Spleen (tissue), 11 donors: Measurements from ENCODE around the gene LACRT. TPM values are rescaled to one million over a fixed set of nuclear protein-coding genes. Genes with fewer than 3 reads are reported as not detected.

Experiments used
- DNase-seq: peaks from one replicate; pipeline ENCODE4 v3.0.0-alpha.2; 2020
- H3K27ac ChIP-seq, 8 donors: fragments of 200-600 bp; sonication (generic) in 7 of 8; 1 replicate in 4 of 8; 2 replicates in 4 of 8; pipeline versions ENCODE4 v1.5.0 to v1.8.0; 2016 to 2021; ENCODE audit warnings: inconsistent platforms in 4 of 8, mild to moderate bottlenecking in 4 of 8, moderate library complexity in 1 of 8
- H3K27me3 ChIP-seq, 7 donors: fragments of 200-600 bp; sonication (generic) in 6 of 7; replicated peaks in 1 of 7; 1 replicate in 4 of 7; 2 replicates in 3 of 7; pipeline versions ENCODE4 v1.5.0 to v1.8.0; 2016 to 2021; ENCODE audit warnings: inconsistent platforms in 3 of 7, mild to moderate bottlenecking in 1 of 7
- H3K36me3 ChIP-seq, 6 donors: fragments of 200-600 bp; sonication (generic) in 5 of 6; 1 replicate in 4 of 6; 2 replicates in 2 of 6; pipeline versions ENCODE4 v1.5.0 to v1.8.0; 2016 to 2021; ENCODE audit warnings: inconsistent platforms in 2 of 6
- H3K4me1 ChIP-seq, 6 donors: fragments of 200-600 bp; sonication (generic) in 5 of 6; 1 replicate in 3 of 6; 2 replicates in 3 of 6; pipeline versions ENCODE4 v1.5.0 to v1.8.0; 2016 to 2021; ENCODE audit warnings: inconsistent platforms in 3 of 6
- H3K4me3 ChIP-seq, 8 donors: fragments of 200-600 bp; sonication (generic) in 7 of 8; 1 replicate in 4 of 8; 2 replicates in 4 of 8; pipeline versions ENCODE4 v1.5.0 to v1.8.0; 2016 to 2021; ENCODE audit warnings: inconsistent platforms in 4 of 8, mild to moderate bottlenecking in 4 of 8, moderate library complexity in 2 of 8
- H3K9me3 ChIP-seq, 8 donors: fragments of 200-600 bp; sonication (generic) in 7 of 8; 1 replicate in 4 of 8; 2 replicates in 4 of 8; pipeline versions ENCODE4 v1.5.0 to v1.8.0; 2016 to 2021; ENCODE audit warnings: inconsistent platforms in 4 of 8
- POLR2A ChIP-seq, 3 donors: fragments of 450-650 bp; IDR thresholded peaks; one replicate each; pipeline ENCODE4 v1.5.1; 2017; ENCODE audit warnings: antibody characterized with exemption in 3 of 3, mild to moderate bottlenecking in 1 of 3
- POLR2AphosphoS5 ChIP-seq, 3 donors: sonication (generic); formaldehyde crosslinking; IDR thresholded peaks; one replicate each; pipeline ENCODE4 v1.5.1; 2017; ENCODE audit warnings: antibody characterized with exemption in 3 of 3
- WGBS, 5 donors: extraction: QIAGEN DNeasy Blood & Tissue Kit in 3 of 5; methylation state at CpG; one replicate each; pipeline versions ENCODE4 v1.1.5 to v1.1.7; 2013 to 2018; 5-methylcytosine and 5-hydroxymethylcytosine counted together
- intact Hi-C: fragments of 100-400 bp; cut with DNase I; formaldehyde crosslinking; loops from one replicate; pipeline ENCODE4 v1.15.0; 2023; ENCODE audit warnings: low total_unique reads
- polyA plus RNA-seq, 3 donors: library from polyadenylated mRNA; stranded (reverse); fragments of 200-250 nt; gene quantifications; one replicate each; pipeline ENCODE4 v1.2.1, GENCODE V29; 2013
- total RNA-seq, 7 donors: library from RNA; depleted of rRNA in 3 of 7; stranded (reverse); fragments of >200 nt in 3 of 7; fragmentation: NEBNext Ultra II Directional in 4 of 7; extraction: Animal tissue kit (Norgen Biotek cat#: 25700) in 4 of 7; gene quantifications; one replicate each; pipeline versions ENCODE4 v1.1.0 to v1.2.1, GENCODE V29; 2016 to 2021
- TF ChIP-seq, protein P1 (sequence below), 11 experiments: fragments of 200-600 bp in 7 of 11; fragments of 450-650 bp in 4 of 11; sonication (generic) in 4 of 11; IDR thresholded peaks in 8 of 11; conservative IDR thresholded peaks in 3 of 11; 1 replicate in 7 of 11; 2 replicates in 4 of 11; pipeline versions ENCODE4 v1.4.0 to v1.8.0; 2016 to 2021; ENCODE audit warnings: antibody characterized with exemption in 11 of 11, inconsistent platforms in 4 of 11, mild to moderate bottlenecking in 1 of 11
- donor health status: healthy with polysubstance abuse.
- donor health status: DM: no; HTN: no; CAD: no; lungs with moderate emphysema.
- donor health status: DM: no; HTN: no; CAD: no.
- donor health status: Bipolar disorder and iron deficiency.
- donor health status: healthy.
- donor health status: DM: no; HTN: no; CAD: no.
- donor health status: DM: yes; HTN: yes; CAD: no.

The LACRT gene
- total and polyA plus RNA-seq, 10 donors: not detected

DNA sequence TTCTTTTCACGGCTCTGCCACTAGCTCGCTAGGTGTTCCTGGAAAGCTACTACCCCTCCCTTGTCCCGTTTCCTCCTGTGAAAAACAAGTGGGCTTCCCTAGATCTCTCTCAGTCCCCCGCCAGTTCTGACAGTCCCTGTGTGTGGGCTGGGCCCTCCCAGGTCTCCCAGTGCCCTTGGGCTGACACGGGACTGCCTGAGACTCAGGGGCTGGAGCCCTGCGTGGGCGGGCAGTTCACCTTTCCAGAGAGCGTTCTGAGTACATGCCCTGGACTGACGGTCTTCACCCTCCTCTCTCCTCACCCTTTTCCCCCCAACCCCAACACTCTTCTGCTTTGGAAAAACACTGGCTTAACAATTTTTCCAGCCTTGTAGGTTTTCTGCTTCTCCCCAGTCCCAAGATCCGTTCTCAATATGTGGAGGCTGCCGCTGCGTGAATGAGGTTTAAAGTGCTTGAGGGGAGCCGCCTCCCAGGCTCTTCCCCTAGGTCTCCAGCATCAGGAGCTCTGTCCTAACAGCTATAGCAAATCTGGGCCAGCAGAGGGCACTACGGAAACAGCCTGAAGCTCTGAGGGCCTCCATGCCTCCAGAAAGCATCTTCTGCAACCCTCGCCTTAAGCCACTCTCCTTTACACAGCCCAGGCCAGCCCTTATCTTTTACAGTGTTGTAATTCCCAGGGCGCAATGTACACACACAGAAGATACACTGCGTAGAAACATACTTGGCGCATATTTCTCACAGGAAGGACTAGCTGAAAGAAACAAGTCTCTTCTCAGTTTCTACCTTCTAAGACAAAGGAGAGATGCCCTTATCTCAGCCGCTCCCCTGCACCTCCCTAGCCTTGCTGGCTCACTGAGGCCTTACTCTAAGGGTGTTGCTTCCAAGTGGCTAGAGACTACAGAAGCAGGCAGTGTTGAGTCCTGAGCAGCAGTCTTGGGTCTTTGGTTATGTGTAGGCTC, 23.9 kb upstream of the LACRT start:
- Histone ChIP-seq H3K9me3 (no peaks in the 10 kb centered on the region), H3K27me3 (peaks cover 0 to 11% (median 0%) of the 10 kb centered on the region in 7 donors), H3K4me3 (no peak overlapping the region), H3K36me3 (no peaks in the 10 kb centered on the region), H3K27ac (no peak overlapping the region), H3K4me1 (no peaks in the 10 kb centered on the region)
- intact Hi-C loops: no loop called here
- TF ChIP-seq POLR2A (IDR thresholded peaks at IDR 0.05): no peak
- TF ChIP-seq, protein P1, sequence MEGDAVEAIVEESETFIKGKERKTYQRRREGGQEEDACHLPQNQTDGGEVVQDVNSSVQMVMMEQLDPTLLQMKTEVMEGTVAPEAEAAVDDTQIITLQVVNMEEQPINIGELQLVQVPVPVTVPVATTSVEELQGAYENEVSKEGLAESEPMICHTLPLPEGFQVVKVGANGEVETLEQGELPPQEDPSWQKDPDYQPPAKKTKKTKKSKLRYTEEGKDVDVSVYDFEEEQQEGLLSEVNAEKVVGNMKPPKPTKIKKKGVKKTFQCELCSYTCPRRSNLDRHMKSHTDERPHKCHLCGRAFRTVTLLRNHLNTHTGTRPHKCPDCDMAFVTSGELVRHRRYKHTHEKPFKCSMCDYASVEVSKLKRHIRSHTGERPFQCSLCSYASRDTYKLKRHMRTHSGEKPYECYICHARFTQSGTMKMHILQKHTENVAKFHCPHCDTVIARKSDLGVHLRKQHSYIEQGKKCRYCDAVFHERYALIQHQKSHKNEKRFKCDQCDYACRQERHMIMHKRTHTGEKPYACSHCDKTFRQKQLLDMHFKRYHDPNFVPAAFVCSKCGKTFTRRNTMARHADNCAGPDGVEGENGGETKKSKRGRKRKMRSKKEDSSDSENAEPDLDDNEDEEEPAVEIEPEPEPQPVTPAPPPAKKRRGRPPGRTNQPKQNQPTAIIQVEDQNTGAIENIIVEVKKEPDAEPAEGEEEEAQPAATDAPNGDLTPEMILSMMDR (IDR thresholded peaks at IDR 0.05 in 8 of 11, conservative IDR thresholded peaks at IDR 0.05 in 3 of 11): peak in 5 of 11 experiments; percentile 25 to 59 (median 55)
- DNase-seq: no peak
- WGBS, 5 donors: 59 to 70% (median 65%) methylated on average over 18 to 19 of the region's 19 CpGs

DNA sequence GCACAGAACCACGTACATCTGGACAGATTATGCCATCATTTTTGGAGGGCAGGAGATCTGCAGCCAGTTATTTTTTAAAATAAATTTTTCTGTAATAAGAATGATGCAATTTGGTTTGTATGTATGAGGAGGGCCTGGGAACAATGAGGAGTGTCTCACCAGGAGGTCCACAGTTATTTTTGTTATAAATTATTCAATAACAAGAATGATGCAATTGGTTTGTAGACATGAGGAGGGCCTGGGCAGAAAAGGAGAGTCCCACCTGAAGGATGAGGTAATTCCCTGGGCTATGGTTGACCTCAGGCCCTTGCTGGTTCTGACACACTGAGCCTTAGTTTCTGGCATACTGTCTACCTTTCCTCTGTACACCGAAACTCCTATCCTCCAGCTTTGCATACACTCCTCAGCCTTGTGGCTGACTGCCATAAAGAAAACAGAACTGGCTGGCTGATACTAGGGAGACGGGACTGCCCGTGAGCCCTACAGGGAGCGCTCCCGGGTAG, 22.5 kb upstream of the LACRT start:
- peaks cover 0 to 18% (median 0%) of the 10 kb centered on the region in 7 donors for H3K27me3 ChIP-seq
- TF ChIP-seq POLR2A (IDR thresholded peaks at IDR 0.05) (no peak), POLR2AphosphoS5 (IDR thresholded peaks at IDR 0.05) (no peak)
- TF ChIP-seq, protein P1 (IDR thresholded peaks at IDR 0.05 in 8 of 11, conservative IDR thresholded peaks at IDR 0.05 in 3 of 11): no peak
- no peak overlapping the region for H3K27ac ChIP-seq
- H3K4me1 ChIP-seq: no peaks in the 10 kb centered on the region
- 89 to 94% (median 93%) methylated on average over 6 of the region's 6 CpGs for WGBS, 5 donors
- intact Hi-C loops: no loop called here
- H3K4me3 ChIP-seq: no peak overlapping the region
- H3K36me3 ChIP-seq: no peaks in the 10 kb centered on the region
- no peak for DNase-seq
- H3K9me3 ChIP-seq: no peaks in the 10 kb centered on the region

DNA sequence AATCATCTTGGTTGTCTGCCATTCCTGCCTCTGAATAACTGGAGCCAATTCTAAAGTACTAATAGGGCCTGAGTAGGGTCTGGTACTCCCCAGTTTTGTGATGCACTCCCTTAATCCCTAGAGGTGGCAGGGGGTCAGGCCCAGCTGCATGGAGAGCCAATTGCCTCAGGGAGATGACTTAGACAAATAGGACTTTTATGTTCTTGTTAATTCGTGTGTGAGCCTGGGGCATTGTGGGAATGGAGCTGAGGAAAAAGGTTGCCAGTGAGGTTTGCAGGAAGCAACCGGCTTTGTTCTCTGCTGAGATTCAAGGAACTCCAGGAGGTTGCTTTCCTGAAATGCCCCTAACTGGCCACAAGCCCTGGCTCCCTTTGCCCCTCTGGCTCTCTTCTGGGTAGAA, 20.2 kb upstream of the LACRT start:
- no peak for TF ChIP-seq POLR2A (IDR thresholded peaks at IDR 0.05)
- no peak for TF ChIP-seq POLR2AphosphoS5 (IDR thresholded peaks at IDR 0.05)
- TF ChIP-seq, protein P1 (IDR thresholded peaks at IDR 0.05 in 8 of 11, conservative IDR thresholded peaks at IDR 0.05 in 3 of 11): no peak
- Histone ChIP-seq H3K36me3 (no peaks in the 10 kb centered on the region), H3K27me3 (peaks cover 0 to 33% (median 0%) of the 10 kb centered on the region in 7 donors), H3K27ac (no peak overlapping the region), H3K4me3 (no peak overlapping the region), H3K4me1 (no peaks in the 10 kb centered on the region), H3K9me3 (no peaks in the 10 kb centered on the region)
- 24 to 47% (median 28%) methylated on average over 2 of the region's 2 CpGs for WGBS, 5 donors
- no peak for DNase-seq
- intact Hi-C loops: no loop called here

DNA sequence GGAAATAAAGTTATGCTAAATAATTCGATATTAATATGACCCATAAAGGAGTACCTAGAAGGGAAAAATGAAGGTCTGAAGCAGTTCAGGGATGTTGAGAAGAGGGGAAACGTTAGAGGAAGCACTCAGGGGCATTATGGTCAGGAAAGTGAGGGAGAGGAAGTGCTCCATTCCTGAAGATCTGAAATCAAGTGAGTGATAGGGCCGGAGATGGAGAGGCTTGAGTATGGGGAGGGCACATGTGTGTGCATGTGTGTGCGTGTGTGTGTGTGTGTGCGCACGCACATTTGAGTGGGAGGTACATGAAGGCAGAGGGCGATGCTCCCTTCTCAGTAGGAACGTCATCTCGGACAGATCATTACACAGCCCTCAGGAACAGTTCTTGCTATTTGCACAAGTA, 18.3 kb upstream of the LACRT start:
- Histone ChIP-seq H3K27me3 (peaks cover 0 to 27% (median 0%) of the 10 kb centered on the region in 7 donors), H3K36me3 (no peaks in the 10 kb centered on the region), H3K27ac (no peak overlapping the region), H3K4me3 (no peak overlapping the region), H3K4me1 (no peaks in the 10 kb centered on the region), H3K9me3 (no peaks in the 10 kb centered on the region)
- intact Hi-C loops: no loop called here
- 61 to 73% (median 67%) methylated on average over 9 of the region's 9 CpGs for WGBS, 5 donors
- TF ChIP-seq POLR2AphosphoS5 (IDR thresholded peaks at IDR 0.05) (no peak), POLR2A (IDR thresholded peaks at IDR 0.05) (no peak)
- TF ChIP-seq, protein P1 (IDR thresholded peaks at IDR 0.05 in 8 of 11, conservative IDR thresholded peaks at IDR 0.05 in 3 of 11): no peak
- no peak for DNase-seq
